ENCODE data around the gene RGL1.

- TF ChIP-seq POLR2A (IDR thresholded peaks at IDR 0.05) (no peak), CTCF (IDR thresholded peaks at IDR 0.05) (no peak)
These were observed 14.1 kb downstream of the RGL1 start for GRCh38 chr1:183819059-183819458.

Measured in lower leg skin (tissue), 3 donors.